Keratinocyte (primary cell): ENCODE data around the gene EXO5.

Experiments
- CTCF ChIP-seq, 3 experiments: IDR thresholded peaks in 1 of 3; conservative IDR thresholded peaks in 1 of 3; optimal IDR thresholded peaks in 1 of 3; 2 replicates in 2 of 3; 3 replicates in 1 of 3; pipeline versions ENCODE3 to v1.5.1; 2011; ENCODE audit warnings: low read length in 3 of 3, mild to moderate bottlenecking in 3 of 3, moderate library complexity in 2 of 3, control low read depth in 1 of 3, inconsistent platforms in 1 of 3; ENCODE audit not compliant: insufficient read depth in 2 of 3; ENCODE audit errors: extremely low read depth in 1 of 3
- EZH2 ChIP-seq: IDR thresholded peaks from one replicate; pipeline ENCODE4 v1.6.1; 2012; ENCODE audit warnings: inconsistent platforms, mild to moderate bottlenecking, low read length, moderate library complexity

- TF ChIP-seq CTCF (optimal IDR thresholded peaks at IDR 0.05 in 1 of 3, IDR thresholded peaks at IDR 0.05 in 1 of 3, conservative IDR thresholded peaks at IDR 0.05 in 1 of 3; ENCODE audit: extremely low read depth in 1 of 3, insufficient read depth in 2 of 3, low read length in 3 of 3) (no peak), EZH2 (no peak)
Observed at GRCh38 chr1:40475268-40475667, 33.3 kb upstream of the EXO5 start.
